SK-MEL-5 (cell line): ENCODE measurements around the gene CHRD. TPM values are rescaled to one million over a fixed set of nuclear protein-coding genes. Genes with fewer than 3 reads are reported as not detected.
A peak's percentile ranks its signal among the peaks of the same experiment; 100 is the strongest.

ENCODE experiments used
- DNase-seq: peaks from one replicate; pipeline ENCODE4 v3.0.0-alpha.2; 2016; ENCODE audit warnings: low read depth, low spot score
- in situ Hi-C: cut with HindIII; loops from 2 replicates; pipeline ENCODE4 v1.10.0; 2016; ENCODE audit warnings: low sequenced_read_pairs, high pct_unique_total_duplicates, low pct_unique_long_range_greater_than_20kb
- total RNA-seq: library from RNA; depleted of rRNA; stranded (reverse); fragments of >200 nt; shearing (Covaris generic); gene quantifications from 2 replicates; pipeline ENCODE4 v1.2.3, GENCODE V29; 2014

The CHRD gene
- total RNA-seq, 1 experiment from 2014 or later, result 2.9 TPM

GRCh38 chr3:184357248-184358123, 22.4 kb upstream of the CHRD start:
- DNase-seq, result no peak
- in situ Hi-C loops, result loop anchor here (25.0 kb wide), 1 partner anchor 180 kb away; no protein-coding TSS in a partner anchor

DNA sequence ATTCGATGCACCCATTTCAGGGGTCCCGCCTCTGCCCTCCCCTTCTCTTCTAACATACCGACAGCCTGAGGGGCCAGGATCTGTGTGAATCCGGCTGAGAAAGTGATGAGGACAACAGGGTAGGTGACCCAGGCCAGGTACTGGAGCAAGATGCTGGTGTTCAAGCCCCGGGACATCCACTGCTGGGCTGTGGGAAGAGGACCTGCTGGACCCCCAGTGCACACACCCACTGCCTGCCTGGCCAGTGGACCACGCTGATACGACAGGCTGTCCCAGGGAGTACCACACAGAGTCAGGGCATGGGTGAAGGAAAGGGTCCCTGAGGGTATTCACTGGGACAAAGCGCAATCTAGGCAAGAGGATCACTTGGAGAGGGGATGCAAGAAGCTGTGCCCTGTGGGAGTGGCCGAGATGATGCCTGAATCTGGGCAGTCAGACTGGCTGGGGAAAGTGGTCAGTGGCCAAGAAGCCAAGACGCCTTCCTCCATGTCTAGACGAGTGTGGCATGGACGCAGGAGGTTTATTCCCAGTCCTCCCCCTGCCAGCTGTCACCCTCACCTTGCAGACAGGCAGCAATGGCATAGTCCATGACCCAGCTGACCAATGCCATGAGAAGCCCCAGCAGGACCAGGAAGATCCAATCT, 21.6 kb upstream of the CHRD start:
- in situ Hi-C loops, result loop anchor here (25.0 kb wide), 1 partner anchor 179 kb away; no protein-coding TSS in a partner anchor

GRCh38 chr3:184358921-184359350, 20.9 kb upstream of the CHRD start:
- no peak for DNase-seq
- in situ Hi-C loops, result loop anchor here (25.0 kb wide), 1 partner anchor 178 kb away; no protein-coding TSS in a partner anchor

More for the DNA sequence above, 21.6 kb upstream of the CHRD start:
- DNase-seq, result no peak

- peak; percentile 15 for DNase-seq
- in situ Hi-C loops, result loop anchor here (25.0 kb wide), 1 partner anchor 178 kb away; no protein-coding TSS in a partner anchor
Observed at GRCh38 chr3:184359610-184360009, 20.2 kb upstream of the CHRD start.

DNA sequence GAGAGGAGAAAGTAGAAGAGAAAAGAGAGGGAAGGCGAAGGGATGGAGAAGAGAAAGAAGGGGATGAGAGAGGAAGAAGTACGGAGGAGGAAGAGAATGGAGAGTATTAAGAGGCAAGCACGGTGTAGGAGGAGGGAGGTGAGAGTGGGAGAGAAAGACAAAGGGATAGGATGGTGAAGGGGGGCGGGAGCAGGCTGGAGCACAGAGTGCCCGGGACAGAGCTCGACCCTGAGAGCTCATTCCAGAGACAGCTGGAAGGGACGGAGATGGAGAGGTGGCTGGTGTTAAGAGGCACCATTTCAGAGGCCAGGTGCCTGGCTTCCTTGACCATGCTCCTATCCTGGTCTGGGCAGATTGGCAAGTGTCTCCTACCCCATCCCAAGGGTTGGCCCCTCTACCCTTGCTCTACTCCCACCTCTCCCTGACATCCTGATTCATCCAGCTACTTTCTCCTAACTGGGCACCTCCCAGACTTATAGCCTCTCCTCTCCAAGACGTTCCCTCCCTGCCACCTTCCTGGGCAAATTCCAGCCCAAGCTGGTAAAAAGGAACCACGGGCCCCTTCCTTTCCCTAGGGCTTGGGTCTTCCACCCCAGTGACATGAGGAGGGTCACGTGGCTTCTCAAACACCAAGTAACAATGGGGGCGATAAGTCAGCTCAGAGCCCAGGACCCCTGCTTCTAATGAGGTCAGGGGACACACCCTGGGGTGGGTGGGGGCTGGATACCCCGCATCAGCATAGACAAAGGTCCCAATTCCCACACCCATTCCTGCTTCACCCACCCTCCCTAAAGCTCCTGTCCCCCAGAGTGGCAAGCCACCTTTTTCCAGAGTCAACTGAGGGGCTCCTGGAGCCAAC, 19.6 kb upstream of the CHRD start:
- DNase-seq, result no peak
- in situ Hi-C loops, result loop anchor here (25.0 kb wide), 1 partner anchor 177 kb away; no protein-coding TSS in a partner anchor

DNA sequence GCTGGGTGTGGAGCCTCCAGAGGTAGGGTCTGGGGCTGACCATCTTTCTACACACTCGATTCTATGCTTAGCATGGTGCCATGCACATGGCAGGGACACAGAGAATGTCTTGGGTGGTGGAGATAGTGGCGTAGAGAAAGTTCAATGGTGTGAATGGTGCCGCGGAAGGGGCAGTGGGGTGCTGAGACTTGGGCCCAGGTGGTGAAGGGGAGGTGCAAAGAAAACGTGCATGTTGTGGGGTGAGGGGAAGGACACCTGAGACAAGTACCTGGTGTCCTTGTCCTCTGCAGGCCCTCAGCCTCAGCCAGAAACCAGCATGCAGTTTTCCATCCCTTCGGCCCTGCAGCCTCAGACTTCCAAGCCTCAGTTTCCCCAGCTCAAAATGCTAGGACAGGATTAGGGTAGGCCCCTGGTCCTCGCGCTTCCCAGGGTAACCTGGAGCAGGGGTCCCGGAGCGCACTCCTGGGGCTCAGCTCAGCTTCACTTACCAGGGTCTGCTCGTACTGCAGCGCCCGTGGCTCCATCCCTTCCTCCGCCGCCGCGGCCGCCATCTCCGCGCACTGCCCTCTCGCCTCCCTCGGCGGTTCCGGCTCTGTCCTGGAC, 18.8 kb upstream of the CHRD start:
- in situ Hi-C loops, result loop anchor here (25.0 kb wide), 1 partner anchor 176 kb away; no protein-coding TSS in a partner anchor
- no peak for DNase-seq

- peak; percentile 41 for DNase-seq
- in situ Hi-C loops, result loop anchor here (25.0 kb wide), 1 partner anchor 176 kb away; no protein-coding TSS in a partner anchor
Observed at GRCh38 chr3:184361532-184361931, 18.3 kb upstream of the CHRD start, which contains the start of the genes CLCN2 and POLR2H. Gene CLCN2, minus strand, starts transcription at chr3:184361605. Its CDS starts 126 bp downstream, at chr3:184361479. Gene POLR2H, plus strand, starts transcription at chr3:184361710. Its CDS starts 1,783 bp downstream, at chr3:184363493.

DNA sequence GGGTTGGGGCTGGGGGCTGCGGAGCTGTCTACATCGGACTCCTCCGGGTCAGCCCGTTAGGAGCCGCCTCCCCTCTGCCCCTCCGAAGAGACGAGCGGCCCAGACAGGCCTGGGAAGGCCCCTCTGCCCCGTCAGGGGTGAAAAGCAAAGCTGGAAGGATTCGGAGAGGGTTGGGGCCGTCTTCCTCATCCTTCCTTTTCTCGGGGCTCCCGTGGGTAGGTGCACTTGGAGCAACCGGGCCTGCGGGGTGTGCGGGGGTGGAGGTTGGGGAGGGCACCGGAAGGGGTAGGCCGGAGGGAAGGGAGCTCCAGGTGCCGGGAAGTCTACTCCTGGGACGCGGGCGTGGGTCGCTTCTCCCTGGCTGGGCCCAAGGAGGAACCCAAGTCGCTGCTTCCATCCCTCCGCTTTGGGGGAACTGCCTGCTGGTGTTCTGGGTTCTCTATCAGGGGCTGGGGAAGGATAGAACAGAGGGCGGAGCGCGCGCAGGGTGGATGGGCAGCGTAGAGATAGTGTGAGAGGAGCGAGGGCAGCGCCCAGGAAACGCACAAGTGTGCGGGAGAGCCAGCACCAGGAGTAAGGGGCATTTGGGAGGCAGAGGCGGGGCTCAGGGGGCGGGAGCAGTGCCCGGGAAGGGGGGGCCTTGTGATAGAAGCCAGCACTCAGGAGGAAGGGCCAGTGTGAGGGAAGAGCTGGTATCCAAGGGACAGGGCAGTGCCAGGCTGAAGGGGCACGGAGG, 17.8 kb upstream of the CHRD start:
- DNase-seq, result peak; percentile 68
- in situ Hi-C loops, result loop anchor here (25.0 kb wide), 1 partner anchor 175 kb away; no protein-coding TSS in a partner anchor

DNA sequence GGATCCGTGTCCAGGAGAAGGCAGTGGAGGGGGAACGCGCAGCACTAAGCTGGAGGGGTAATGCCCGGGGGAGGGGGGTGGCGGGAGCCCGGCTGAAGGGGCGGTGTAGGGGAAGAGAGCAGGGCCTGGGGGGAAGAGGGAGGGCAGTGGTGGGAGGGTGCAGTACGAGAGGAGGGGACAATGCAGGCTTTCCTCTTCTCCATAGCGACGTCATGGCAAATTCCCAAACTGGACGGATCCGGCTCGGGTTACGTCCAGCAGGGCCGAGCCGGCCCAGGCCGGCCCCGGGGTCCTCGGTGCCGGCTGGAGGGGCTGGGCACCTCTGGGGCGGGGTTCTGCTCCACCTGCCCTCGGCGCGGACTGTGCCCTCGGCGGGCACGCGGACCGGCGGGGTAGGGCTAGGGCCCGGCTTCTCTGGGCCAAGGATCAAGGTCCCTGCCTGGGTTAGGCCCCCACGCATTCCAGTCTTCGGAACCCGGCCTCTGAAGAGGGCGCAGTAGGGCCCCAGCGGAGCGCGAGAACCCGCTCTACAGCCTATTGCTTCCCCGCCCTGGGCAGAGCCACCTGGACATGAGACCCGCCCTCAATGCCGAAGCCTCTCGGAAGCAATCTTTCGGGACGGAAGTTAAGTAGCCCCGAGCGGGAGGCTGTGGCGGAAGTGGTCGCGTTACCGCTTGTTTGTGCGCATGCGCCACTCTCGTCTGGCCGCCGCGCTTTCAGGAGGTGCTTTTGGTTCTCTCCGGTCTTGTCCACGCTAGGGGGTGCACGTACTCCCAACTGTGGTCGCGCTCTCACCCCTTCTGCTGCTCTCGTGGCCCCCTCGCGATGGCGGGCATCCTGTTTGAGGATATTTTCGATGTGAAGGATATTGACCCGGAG, 16.9 kb upstream of the CHRD start:
- peak; percentile 98 for DNase-seq
- in situ Hi-C loops, result loop anchor here (25.0 kb wide), 1 partner anchor 174 kb away; no protein-coding TSS in a partner anchor

DNA sequence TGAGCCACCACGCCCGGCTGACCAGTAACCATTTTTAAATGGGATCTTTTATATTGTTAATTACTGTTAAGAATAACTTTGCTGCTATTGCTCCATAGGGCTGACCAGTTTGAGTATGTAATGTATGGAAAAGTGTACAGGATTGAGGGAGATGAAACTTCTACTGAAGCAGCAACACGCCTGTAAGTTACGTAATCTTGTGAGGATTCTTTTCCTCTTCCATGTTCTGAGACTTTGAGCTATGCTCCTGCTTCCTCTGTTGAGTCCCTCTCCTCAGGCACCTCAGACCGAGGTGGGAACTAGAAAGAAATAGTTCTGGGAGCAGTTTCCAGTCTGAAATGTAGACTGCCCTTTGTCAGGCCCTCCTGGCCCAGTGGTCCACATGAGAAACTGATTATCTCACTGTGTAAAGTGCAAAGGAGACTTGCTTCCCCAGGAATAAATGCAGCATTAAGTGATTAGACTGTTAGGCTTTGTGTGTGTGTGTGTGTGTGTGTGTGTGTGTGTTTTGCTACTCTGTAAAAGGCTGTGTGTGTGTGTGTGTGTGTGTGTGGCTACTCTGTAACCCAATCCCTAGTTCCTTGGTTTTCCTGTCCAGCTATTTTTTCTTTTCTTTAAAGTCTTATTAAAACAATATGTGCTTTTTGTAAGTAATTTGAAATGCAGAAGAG, 13.1 kb upstream of the CHRD start:
- in situ Hi-C loops, result loop anchor here (25.0 kb wide), 1 partner anchor 171 kb away; no protein-coding TSS in a partner anchor
- no peak for DNase-seq

DNA sequence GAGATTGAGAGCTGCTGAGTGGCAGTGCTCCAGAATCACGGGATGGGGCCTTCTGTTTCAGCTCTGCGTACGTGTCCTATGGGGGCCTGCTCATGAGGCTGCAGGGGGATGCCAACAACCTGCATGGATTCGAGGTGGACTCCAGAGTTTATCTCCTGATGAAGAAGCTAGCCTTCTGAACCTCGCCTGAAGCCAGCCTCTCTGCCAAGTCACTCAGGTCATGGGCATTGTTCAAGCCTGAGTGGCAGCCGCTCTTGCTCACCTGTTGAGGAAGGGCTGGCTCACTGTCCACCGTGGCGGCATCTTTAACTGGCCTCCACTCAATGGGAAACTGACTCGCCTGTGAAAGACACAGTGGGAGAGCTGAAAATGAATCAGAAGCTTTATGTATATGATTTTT, 11.7 kb upstream of the CHRD start:
- in situ Hi-C loops, result loop anchor here (25.0 kb wide), 1 partner anchor 169 kb away; no protein-coding TSS in a partner anchor
- no peak for DNase-seq

GRCh38 chr3:184368586-184369183, 11.2 kb upstream of the CHRD start:
- DNase-seq, result no peak
- in situ Hi-C loops, result loop anchor here (25.0 kb wide), 1 partner anchor 169 kb away; no protein-coding TSS in a partner anchor

GRCh38 chr3:184371570-184372018, 8.3 kb upstream of the CHRD start:
- in situ Hi-C loops, result loop anchor here (25.0 kb wide), 1 partner anchor 166 kb away; no protein-coding TSS in a partner anchor
- DNase-seq, result peak; percentile 86

- no peak for DNase-seq
- in situ Hi-C loops, result loop anchor here (25.0 kb wide), 1 partner anchor 165 kb away; no protein-coding TSS in a partner anchor
Observed at GRCh38 chr3:184372296-184372821, 7.5 kb upstream of the CHRD start.
